K562 (cell line): ENCODE measurements around the gene VPS26A. TPM values are rescaled to one million over a fixed set of nuclear protein-coding genes. Genes with fewer than 3 reads are reported as not detected.

Experiments
- COPS2 ChIP-seq: fragments of 450-650 bp; conservative IDR thresholded peaks from 2 replicates; pipeline ENCODE4 v1.6.1; 2016; ENCODE audit warnings: mild to moderate bottlenecking, moderate library complexity
- ETV1 ChIP-seq: fragments of 450-650 bp; conservative IDR thresholded peaks from 2 replicates; pipeline ENCODE4 v1.6.1; 2016; ENCODE audit warnings: missing genetic modification characterization, control low read depth, low read depth, missing compliant biosample characterization
- FOXO4 ChIP-seq: fragments of 450-650 bp; formaldehyde crosslinking; IDR thresholded peaks from 2 replicates; pipeline ENCODE4 v1.4.0; 2020; ENCODE audit warnings: mild to moderate bottlenecking, moderate library complexity
- MAFG ChIP-seq: fragments of 450-650 bp; conservative IDR thresholded peaks from 2 replicates; pipeline ENCODE4 v1.6.1; 2016; ENCODE audit warnings: missing genetic modification characterization, missing compliant biosample characterization
- MED1 ChIP-seq: sonication (generic); formaldehyde crosslinking; IDR thresholded peaks from 2 replicates; pipeline ENCODE4 v1.8.1; 2023; ENCODE audit warnings: missing genetic modification reagents, borderline replicate concordance
- PTTG1 ChIP-seq: fragments of 450-650 bp; IDR thresholded peaks from 2 replicates; pipeline ENCODE4 v1.6.1; 2016; ENCODE audit warnings: low read depth, mild to moderate bottlenecking, missing genetic modification characterization, missing compliant biosample characterization
- REST ChIP-seq, 2 experiments: fragments of 450-650 bp; formaldehyde crosslinking in 1 of 2; IDR thresholded peaks; 2 replicates each; pipeline versions ENCODE4 v1.4.0 to v1.6.1; 2014 to 2020; ENCODE audit warnings: mild to moderate bottlenecking in 2 of 2, borderline replicate concordance in 1 of 2, low read depth in 1 of 2
- TAL1 ChIP-seq: fragments of 450-650 bp; IDR thresholded peaks from 2 replicates; pipeline ENCODE4 v1.6.1; 2016; ENCODE audit warnings: mild to moderate bottlenecking
- TSC22D4 ChIP-seq: fragments of 450-650 bp; IDR thresholded peaks from 2 replicates; pipeline ENCODE4 v1.6.1; 2016; ENCODE audit warnings: missing genetic modification characterization, missing biosample characterization, control low read depth
- ZHX1 ChIP-seq: fragments of 150-350 bp; conservative IDR thresholded peaks from 2 replicates; pipeline ENCODE4 v1.6.1; 2014; ENCODE audit warnings: low read length
- ZNF12 ChIP-seq: sonication (generic); formaldehyde crosslinking; IDR thresholded peaks from 2 replicates; pipeline ENCODE4 v1.4.0; 2020; ENCODE audit warnings: mild to moderate bottlenecking, missing genetic modification reagents
- ZNF197 ChIP-seq: fragments of 200-800 bp; sonication (Bioruptor generic); IDR thresholded peaks from 2 replicates; pipeline ENCODE4 v1.6.1; 2016; ENCODE audit warnings: low read depth, missing genetic modification characterization, missing compliant biosample characterization
- polyA plus RNA-seq, 8 experiments: library from polyadenylated mRNA; depleted of rRNA in 4 of 8; stranded (reverse) in 5 of 8; unstranded in 3 of 8; fragments of >200 nt; fragmentation: Nextera tagmentation in 2 of 8; fragmentation: Illumina TruSeq in 1 of 8; extraction: Ambion mirVana in 2 of 8; extraction: Trizol in 1 of 8; gene quantifications; 2 replicates each; pipeline versions ENCODE4 v1.2.1 to v1.2.3, GENCODE V29; 2011 to 2014; ENCODE audit warnings: inconsistent platforms in 1 of 8, missing spikeins in 1 of 8
- total RNA-seq, 7 experiments: library from RNA; depleted of rRNA in 6 of 7; stranded (reverse); fragments of >200 nt in 6 of 7; fragmentation: Illumina TruSeq in 2 of 7; extraction: Trizol in 2 of 7; gene quantifications; 2 replicates each; pipeline versions ENCODE4 v1.2.1 to v1.2.3, GENCODE V29; 2011 to 2021; ENCODE audit warnings: low replicate concordance in 1 of 7
- TF ChIP-seq, protein P1 (sequence below): sonication (generic); formaldehyde crosslinking; IDR thresholded peaks from 2 replicates; pipeline ENCODE4 v1.8.0; 2022; ENCODE audit warnings: mild to moderate bottlenecking, low read depth, missing genetic modification reagents

VPS26A gene
- total and polyA plus RNA-seq, 9 of the 15 experiments (the other 6 are each of a cell fraction or from before 2014, with no cell fraction given), result 47.1 to 137 (median 69.3) TPM

GRCh38 chr10:69179743-69180524, 56.0 kb downstream of the VPS26A start, which contains the start of gene SUPV3L1 (continued):
- TF ChIP-seq FOXO4 (CRISPR knock-in tag) (no peak), TSC22D4 (tag) (no peak), ZNF197 (no peak; the same call in 1 of the 2 replicates), REST (IDR thresholded peaks at IDR 0.05; ENCODE audit: borderline replicate concordance) (peak; percentile 95), REST (CRISPR knock-in tag; IDR thresholded peaks at IDR 0.05; ENCODE audit: low read depth) (no peak; the same call in 1 of the 2 replicates), COPS2 (no peak), ZHX1 (no peak; the same call in 1 of the 2 replicates), ETV1 (tag) (peak; percentile 27), TAL1 (peak; percentile 68), MED1 (CRISPR knock-in tag) (no peak), ZNF12 (CRISPR knock-in tag) (no peak; the same call in 1 of the 2 replicates), PTTG1 (tag) (peak; percentile 35; the same call in 1 of the 2 replicates), MAFG (tag) (no peak)
- TF ChIP-seq, protein P1, sequence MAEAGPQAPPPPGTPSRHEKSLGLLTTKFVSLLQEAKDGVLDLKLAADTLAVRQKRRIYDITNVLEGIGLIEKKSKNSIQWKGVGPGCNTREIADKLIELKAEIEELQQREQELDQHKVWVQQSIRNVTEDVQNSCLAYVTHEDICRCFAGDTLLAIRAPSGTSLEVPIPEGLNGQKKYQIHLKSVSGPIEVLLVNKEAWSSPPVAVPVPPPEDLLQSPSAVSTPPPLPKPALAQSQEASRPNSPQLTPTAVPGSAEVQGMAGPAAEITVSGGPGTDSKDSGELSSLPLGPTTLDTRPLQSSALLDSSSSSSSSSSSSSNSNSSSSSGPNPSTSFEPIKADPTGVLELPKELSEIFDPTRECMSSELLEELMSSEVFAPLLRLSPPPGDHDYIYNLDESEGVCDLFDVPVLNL (CRISPR knock-in tag), result no peak
